ENCODE measurements around the gene GPR15.

The GPR15 gene

DNA sequence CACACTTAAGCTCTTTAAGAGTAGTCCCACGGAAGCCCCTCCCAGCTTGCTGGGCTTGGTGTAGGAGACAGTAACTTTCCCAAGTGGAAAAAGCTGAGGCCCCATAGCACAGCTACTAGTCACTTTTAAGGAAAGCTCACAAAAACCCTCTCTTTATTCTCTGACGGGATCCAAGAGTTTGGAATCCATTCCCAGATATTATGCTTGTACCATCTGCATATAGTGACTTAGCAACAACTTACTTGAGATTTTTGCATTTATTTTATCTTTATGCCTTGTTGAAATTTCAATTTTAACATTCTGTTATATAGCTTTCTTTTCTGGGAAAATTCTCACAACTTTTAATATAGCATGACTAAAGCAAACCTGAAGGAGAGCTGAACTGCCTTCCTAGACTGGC, 19.5 kb downstream of the GPR15 start:
- H3K4me2 ChIP-seq (ENCODE audit: low read length): no peak overlapping the region
- H3K79me1 ChIP-seq (ENCODE audit: low read length): no peaks in the 10 kb centered on the region
- H3K27ac ChIP-seq (ENCODE audit: low read depth, low read length): no peak overlapping the region
- H3K23ac ChIP-seq (ENCODE audit: low read length): no peak overlapping the region
- H3K79me2 ChIP-seq (ENCODE audit: control insufficient read depth, insufficient read depth, low read length): no peaks in the 10 kb centered on the region
- no peak overlapping the region for H3K4me3 ChIP-seq (ENCODE audit: low read length)
- no peak overlapping the region for H2BK15ac ChIP-seq (replicated peaks; ENCODE audit: low read depth)
- no peak overlapping the region for H2BK5ac ChIP-seq (ENCODE audit: low read length)
- H2BK120ac ChIP-seq (ENCODE audit: low read depth, low read length): no peak overlapping the region
- H3K4ac ChIP-seq (ENCODE audit: low read depth, low read length): no peak overlapping the region
- no peak overlapping the region for H2AK5ac ChIP-seq (ENCODE audit: low read length)
- DNase-seq: no peak
- H4K8ac ChIP-seq (ENCODE audit: low read depth, low read length): no peak overlapping the region
- H3K9ac ChIP-seq (ENCODE audit: low read length): no peak overlapping the region
- no peaks in the 10 kb centered on the region for H3K27me3 ChIP-seq (ENCODE audit: insufficient read depth, low read length, poor library complexity)
- no peak overlapping the region for H3K18ac ChIP-seq (ENCODE audit: low read length)
- WGBS (ENCODE audit: extremely low coverage, insufficient coverage, low lambda C conversion rate): no CpG with 5 or more reads among the region's 2 CpGs
- no peaks in the 10 kb centered on the region for H3K36me3 ChIP-seq (ENCODE audit: control insufficient read depth, insufficient read depth, low read length)
- H3K4me1 ChIP-seq (ENCODE audit: control insufficient read depth, low read depth, low read length): no peaks in the 10 kb centered on the region
- no peak overlapping the region for H4K5ac ChIP-seq (ENCODE audit: low read length)
- no peak overlapping the region for H3K56ac ChIP-seq (ENCODE audit: low read length)

DNA sequence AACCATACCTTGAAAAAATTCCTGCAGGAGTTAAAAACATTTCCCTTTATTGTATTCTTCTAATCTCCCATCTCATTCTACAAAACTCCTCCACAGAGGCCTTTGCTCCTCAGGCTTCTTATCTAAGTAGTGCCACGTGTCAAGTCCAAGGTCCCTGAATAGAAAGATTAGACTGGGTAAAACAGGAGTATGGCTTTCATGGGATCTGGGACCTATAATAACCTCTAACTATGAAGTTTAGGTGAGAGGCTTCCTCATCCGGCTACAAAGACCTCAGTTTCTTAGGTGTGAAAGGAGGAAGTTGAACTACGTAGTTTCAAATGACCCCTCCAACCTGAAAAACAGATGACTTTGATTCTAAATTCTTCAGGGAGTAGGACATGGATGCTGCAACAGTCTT, 20.0 kb downstream of the GPR15 start:
- Histone ChIP-seq H3K56ac (ENCODE audit: low read length) (no peak overlapping the region), H3K27ac (ENCODE audit: low read depth, low read length) (no peak overlapping the region), H4K5ac (ENCODE audit: low read length) (no peak overlapping the region), H3K4me1 (ENCODE audit: control insufficient read depth, low read depth, low read length) (no peaks in the 10 kb centered on the region), H3K9ac (ENCODE audit: low read length) (no peak overlapping the region), H3K79me2 (ENCODE audit: control insufficient read depth, insufficient read depth, low read length) (no peaks in the 10 kb centered on the region), H3K23ac (ENCODE audit: low read length) (no peak overlapping the region), H3K27me3 (ENCODE audit: insufficient read depth, low read length, poor library complexity) (no peaks in the 10 kb centered on the region), H2BK120ac (ENCODE audit: low read depth, low read length) (no peak overlapping the region), H3K4me2 (ENCODE audit: low read length) (no peak overlapping the region), H2BK15ac (replicated peaks; ENCODE audit: low read depth) (no peak overlapping the region), H3K79me1 (ENCODE audit: low read length) (no peaks in the 10 kb centered on the region), H2BK5ac (ENCODE audit: low read length) (no peak overlapping the region), H2AK5ac (ENCODE audit: low read length) (no peak overlapping the region), H3K4me3 (ENCODE audit: low read length) (no peak overlapping the region), H3K4ac (ENCODE audit: low read depth, low read length) (no peak overlapping the region), H3K36me3 (ENCODE audit: control insufficient read depth, insufficient read depth, low read length) (no peaks in the 10 kb centered on the region), H4K8ac (ENCODE audit: low read depth, low read length) (no peak overlapping the region), H3K18ac (ENCODE audit: low read length) (no peak overlapping the region)
- DNase-seq: peak; percentile 22
- WGBS (ENCODE audit: extremely low coverage, insufficient coverage, low lambda C conversion rate): no CpG with 5 or more reads among the region's 3 CpGs

DNA sequence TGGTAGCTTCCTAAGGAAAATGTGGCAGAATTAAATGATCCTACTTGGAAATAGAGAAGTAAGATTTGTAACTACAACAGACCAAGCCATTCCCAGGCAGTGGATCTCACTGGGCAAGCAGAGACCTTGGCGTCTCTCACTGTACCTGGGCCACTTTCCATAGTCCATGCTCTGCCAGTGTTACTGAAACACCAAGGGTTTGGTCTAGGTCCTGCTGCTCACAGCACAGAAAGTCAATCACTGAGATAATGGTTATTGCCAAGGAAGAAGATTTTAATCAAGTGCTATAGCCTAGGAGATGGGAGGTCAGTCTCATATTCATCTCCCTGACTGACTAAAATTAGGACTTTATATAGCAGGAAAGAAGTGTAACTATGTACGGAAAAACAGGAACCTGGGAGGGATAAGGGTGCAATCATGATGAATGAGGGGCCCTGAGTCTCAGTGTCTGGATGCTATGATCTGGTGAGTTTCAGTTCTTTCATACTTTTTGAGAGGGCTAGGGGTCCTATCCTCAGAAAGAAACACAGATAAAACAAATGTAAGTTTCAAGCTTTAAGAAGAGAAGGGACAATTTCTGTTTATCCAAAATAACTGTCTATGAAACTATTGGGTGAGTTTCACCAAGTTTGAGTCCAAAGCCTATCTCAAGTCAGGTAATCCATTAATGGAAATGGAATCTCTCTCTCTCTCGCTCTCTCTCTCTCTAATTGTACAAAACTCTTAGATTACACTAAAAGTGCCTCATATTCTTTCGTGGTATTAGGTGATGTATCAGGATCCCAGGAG, 20.6 kb downstream of the GPR15 start:
- H3K23ac ChIP-seq (ENCODE audit: low read length): no peak overlapping the region
- no peaks in the 10 kb centered on the region for H3K79me1 ChIP-seq (ENCODE audit: low read length)
- H3K27ac ChIP-seq (ENCODE audit: low read depth, low read length): no peak overlapping the region
- H3K4me3 ChIP-seq (ENCODE audit: low read length): no peak overlapping the region
- H3K4me2 ChIP-seq (ENCODE audit: low read length): no peak overlapping the region
- no peak for DNase-seq
- H4K5ac ChIP-seq (ENCODE audit: low read length): no peak overlapping the region
- no peak overlapping the region for H2BK15ac ChIP-seq (replicated peaks; ENCODE audit: low read depth)
- H2AK5ac ChIP-seq (ENCODE audit: low read length): no peak overlapping the region
- H3K27me3 ChIP-seq (ENCODE audit: insufficient read depth, low read length, poor library complexity): no peaks in the 10 kb centered on the region
- no peak overlapping the region for H3K18ac ChIP-seq (ENCODE audit: low read length)
- no CpG with 5 or more reads among the region's 4 CpGs for WGBS (ENCODE audit: extremely low coverage, insufficient coverage, low lambda C conversion rate)
- no peak overlapping the region for H2BK5ac ChIP-seq (ENCODE audit: low read length)
- no peak overlapping the region for H3K9ac ChIP-seq (ENCODE audit: low read length)
- no peak overlapping the region for H2BK120ac ChIP-seq (ENCODE audit: low read depth, low read length)
- no peak overlapping the region for H3K56ac ChIP-seq (ENCODE audit: low read length)
- no peak overlapping the region for H4K8ac ChIP-seq (ENCODE audit: low read depth, low read length)
- no peaks in the 10 kb centered on the region for H3K36me3 ChIP-seq (ENCODE audit: control insufficient read depth, insufficient read depth, low read length)
- no peaks in the 10 kb centered on the region for H3K4me1 ChIP-seq (ENCODE audit: control insufficient read depth, low read depth, low read length)
- H3K79me2 ChIP-seq (ENCODE audit: control insufficient read depth, insufficient read depth, low read length): no peaks in the 10 kb centered on the region
- no peak overlapping the region for H3K4ac ChIP-seq (ENCODE audit: low read depth, low read length)

DNA sequence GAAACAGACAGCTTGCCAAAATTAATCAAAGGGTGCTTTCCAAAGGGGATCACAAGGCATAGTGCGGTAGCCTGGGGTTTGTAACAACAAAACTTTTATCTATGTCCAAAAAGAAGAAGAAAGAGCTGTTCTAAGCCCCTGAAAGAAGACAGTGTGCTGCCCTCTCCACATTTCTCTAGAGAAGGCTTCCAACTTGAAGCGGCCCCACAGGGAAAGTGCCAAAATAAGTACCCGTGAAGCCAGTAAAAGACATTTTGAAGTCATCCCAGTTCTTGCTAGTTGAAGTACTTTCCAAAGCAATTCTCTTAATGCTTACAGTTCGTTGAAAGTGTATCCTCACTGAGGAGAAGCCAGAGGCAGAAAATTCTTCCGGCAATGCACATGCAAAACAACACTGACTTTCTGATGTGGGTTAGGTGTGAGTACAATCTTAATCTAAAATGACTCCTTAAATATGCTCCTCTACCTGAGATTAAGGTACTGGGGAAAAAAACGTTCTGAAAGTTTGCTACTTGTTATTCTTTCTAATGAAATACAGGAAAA, 21.3 kb downstream of the GPR15 start:
- H3K4me1 ChIP-seq (ENCODE audit: control insufficient read depth, low read depth, low read length): no peaks in the 10 kb centered on the region
- H3K4me3 ChIP-seq (ENCODE audit: low read length): no peak overlapping the region
- H3K56ac ChIP-seq (ENCODE audit: low read length): no peak overlapping the region
- H3K9ac ChIP-seq (ENCODE audit: low read length): no peak overlapping the region
- H3K36me3 ChIP-seq (ENCODE audit: control insufficient read depth, insufficient read depth, low read length): no peaks in the 10 kb centered on the region
- H3K18ac ChIP-seq (ENCODE audit: low read length): no peak overlapping the region
- no peaks in the 10 kb centered on the region for H3K79me1 ChIP-seq (ENCODE audit: low read length)
- H3K27me3 ChIP-seq (ENCODE audit: insufficient read depth, low read length, poor library complexity): no peaks in the 10 kb centered on the region
- no peak for DNase-seq
- no peak overlapping the region for H3K4me2 ChIP-seq (ENCODE audit: low read length)
- no peak overlapping the region for H2BK120ac ChIP-seq (ENCODE audit: low read depth, low read length)
- no peak overlapping the region for H3K27ac ChIP-seq (ENCODE audit: low read depth, low read length)
- no peak overlapping the region for H4K8ac ChIP-seq (ENCODE audit: low read depth, low read length)
- no CpG with 5 or more reads among the region's 6 CpGs for WGBS (ENCODE audit: extremely low coverage, insufficient coverage, low lambda C conversion rate)
- H2AK5ac ChIP-seq (ENCODE audit: low read length): no peak overlapping the region
- H2BK5ac ChIP-seq (ENCODE audit: low read length): no peak overlapping the region
- no peak overlapping the region for H3K23ac ChIP-seq (ENCODE audit: low read length)
- H2BK15ac ChIP-seq (replicated peaks; ENCODE audit: low read depth): no peak overlapping the region
- H3K79me2 ChIP-seq (ENCODE audit: control insufficient read depth, insufficient read depth, low read length): no peaks in the 10 kb centered on the region
- H4K5ac ChIP-seq (ENCODE audit: low read length): no peak overlapping the region
- H3K4ac ChIP-seq (ENCODE audit: low read depth, low read length): no peak overlapping the region

DNA sequence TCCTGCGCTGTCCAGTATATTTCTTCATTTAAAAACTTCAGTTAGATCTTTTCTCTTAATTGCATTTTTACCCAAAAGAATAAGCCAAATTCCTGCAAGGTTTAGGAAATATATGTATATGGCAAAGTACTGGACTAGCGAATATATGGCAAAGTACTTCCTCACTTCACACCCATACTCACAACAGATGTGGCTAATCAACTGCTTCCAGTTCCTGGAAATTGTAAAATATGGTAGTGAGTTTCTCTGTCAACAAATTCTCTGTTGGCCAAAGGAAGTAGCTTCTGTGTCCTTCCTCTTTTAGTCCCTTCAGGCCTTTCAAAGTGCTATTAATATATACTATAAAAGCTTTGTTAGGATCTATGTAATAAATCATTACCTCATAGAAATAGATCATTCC, 22.0 kb downstream of the GPR15 start:
- WGBS (ENCODE audit: extremely low coverage, insufficient coverage, low lambda C conversion rate): no CpG with 5 or more reads among the region's 2 CpGs

DNA sequence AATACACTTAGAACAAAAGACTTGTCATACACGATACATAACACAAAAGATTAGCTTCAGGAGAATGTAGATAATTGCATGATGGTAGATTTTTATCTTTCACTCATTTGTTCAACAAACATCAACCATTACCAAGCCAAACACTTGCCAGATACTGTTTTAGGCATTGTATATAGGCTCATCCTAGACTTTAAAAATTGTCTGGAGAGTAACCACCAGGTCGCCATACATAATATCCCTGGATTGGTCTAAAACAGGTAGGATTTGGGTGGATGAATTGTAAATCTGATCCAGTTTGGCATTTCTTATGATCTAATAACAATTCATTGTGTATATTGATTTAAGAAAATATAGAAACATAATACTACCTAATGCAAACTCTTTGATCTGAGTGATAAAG, 22.8 kb downstream of the GPR15 start:
- Histone ChIP-seq H3K4me3 (ENCODE audit: low read length) (no peak overlapping the region), H4K8ac (ENCODE audit: low read depth, low read length) (no peak overlapping the region), H3K79me2 (ENCODE audit: control insufficient read depth, insufficient read depth, low read length) (no peaks in the 10 kb centered on the region), H3K79me1 (ENCODE audit: low read length) (no peaks in the 10 kb centered on the region), H3K4me2 (ENCODE audit: low read length) (no peak overlapping the region), H4K5ac (ENCODE audit: low read length) (no peak overlapping the region), H3K56ac (ENCODE audit: low read length) (no peak overlapping the region), H3K4ac (ENCODE audit: low read depth, low read length) (no peak overlapping the region), H3K27ac (ENCODE audit: low read depth, low read length) (no peak overlapping the region), H3K36me3 (ENCODE audit: control insufficient read depth, insufficient read depth, low read length) (no peaks in the 10 kb centered on the region), H3K18ac (ENCODE audit: low read length) (no peak overlapping the region), H2BK120ac (ENCODE audit: low read depth, low read length) (no peak overlapping the region), H3K9ac (ENCODE audit: low read length) (no peak overlapping the region), H2AK5ac (ENCODE audit: low read length) (no peak overlapping the region), H3K27me3 (ENCODE audit: insufficient read depth, low read length, poor library complexity) (no peaks in the 10 kb centered on the region), H2BK5ac (ENCODE audit: low read length) (no peak overlapping the region), H2BK15ac (replicated peaks; ENCODE audit: low read depth) (no peak overlapping the region), H3K4me1 (ENCODE audit: control insufficient read depth, low read depth, low read length) (no peaks in the 10 kb centered on the region), H3K23ac (ENCODE audit: low read length) (no peak overlapping the region)
- DNase-seq: no peak
- WGBS (ENCODE audit: extremely low coverage, insufficient coverage, low lambda C conversion rate): no CpG with 5 or more reads among the region's 2 CpGs

More for the DNA sequence above, 22.0 kb downstream of the GPR15 start:
- no peaks in the 10 kb centered on the region for H3K4me1 ChIP-seq (ENCODE audit: control insufficient read depth, low read depth, low read length)
- no peaks in the 10 kb centered on the region for H3K27me3 ChIP-seq (ENCODE audit: insufficient read depth, low read length, poor library complexity)
- H4K8ac ChIP-seq (ENCODE audit: low read depth, low read length): no peak overlapping the region
- no peak overlapping the region for H2AK5ac ChIP-seq (ENCODE audit: low read length)
- no peak overlapping the region for H3K23ac ChIP-seq (ENCODE audit: low read length)
- H3K56ac ChIP-seq (ENCODE audit: low read length): no peak overlapping the region
- H3K18ac ChIP-seq (ENCODE audit: low read length): no peak overlapping the region
- H3K27ac ChIP-seq (ENCODE audit: low read depth, low read length): no peak overlapping the region
- no peak overlapping the region for H4K5ac ChIP-seq (ENCODE audit: low read length)
- no peak overlapping the region for H2BK120ac ChIP-seq (ENCODE audit: low read depth, low read length)
- no peak overlapping the region for H3K9ac ChIP-seq (ENCODE audit: low read length)
- no peak overlapping the region for H3K4ac ChIP-seq (ENCODE audit: low read depth, low read length)
- H2BK15ac ChIP-seq (replicated peaks; ENCODE audit: low read depth): no peak overlapping the region
- no peak for DNase-seq
- H3K79me1 ChIP-seq (ENCODE audit: low read length): no peaks in the 10 kb centered on the region
- no peak overlapping the region for H3K4me2 ChIP-seq (ENCODE audit: low read length)
- no peaks in the 10 kb centered on the region for H3K79me2 ChIP-seq (ENCODE audit: control insufficient read depth, insufficient read depth, low read length)
- no peak overlapping the region for H2BK5ac ChIP-seq (ENCODE audit: low read length)
- no peaks in the 10 kb centered on the region for H3K36me3 ChIP-seq (ENCODE audit: control insufficient read depth, insufficient read depth, low read length)
- no peak overlapping the region for H3K4me3 ChIP-seq (ENCODE audit: low read length)
